Left ventricle myocardium inferior (tissue), 1 donor: Measurements from ENCODE around the gene PHLPP1. TPM values are rescaled to one million over a fixed set of nuclear protein-coding genes. Genes with fewer than 3 reads are reported as not detected.

Experiments used
- DNase-seq: peaks from one replicate; pipeline ENCODE4 v3.0.0-alpha.2; 2020
- H3K27ac ChIP-seq: fragments of 200-600 bp; replicated peaks from 2 replicates; pipeline ENCODE4 v1.8.0; 2021
- H3K27me3 ChIP-seq: fragments of 200-600 bp; 2 replicates; pipeline ENCODE4 v1.8.0; 2021; ENCODE audit warnings: low read depth
- H3K36me3 ChIP-seq: fragments of 200-600 bp; 2 replicates; pipeline ENCODE4 v1.8.0; 2021
- H3K4me1 ChIP-seq: fragments of 200-600 bp; 2 replicates; pipeline ENCODE4 v1.8.0; 2021
- H3K4me3 ChIP-seq: fragments of 200-600 bp; 2 replicates; pipeline ENCODE4 v1.8.0; 2021; ENCODE audit warnings: mild to moderate bottlenecking, moderate library complexity
- H3K9me3 ChIP-seq: fragments of 200-600 bp; replicated peaks from 2 replicates; pipeline ENCODE4 v1.8.0; 2021
- CTCF ChIP-seq: fragments of 200-600 bp; IDR thresholded peaks from 2 replicates; pipeline ENCODE4 v1.8.0; 2021; ENCODE audit warnings: antibody characterized with exemption, mild to moderate bottlenecking, borderline replicate concordance
- intact Hi-C: fragments of 100-400 bp; cut with micrococcal nuclease; formaldehyde crosslinking; loops from one replicate; pipeline ENCODE4 v1.11.0; 2022
- total RNA-seq: library from RNA; stranded (reverse); fragmentation: NEBNext Ultra II Directional; extraction: Animal tissue kit (Norgen Biotek cat#: 25700); gene quantifications from one replicate; pipeline ENCODE4 v1.2.1, GENCODE V29; 2021
- donor health status: DM: no; HTN: yes; CAD: no; lungs with severe emphysema.

PHLPP1 gene
- total RNA-seq, 1 donor from 2014 or later, result 5.9 TPM

GRCh38 chr18:62682371-62682770 lies 33.0 kb upstream of the PHLPP1 start:
- DNase-seq, result no peak
- Histone ChIP-seq H3K36me3 (no peaks in the 10 kb centered on the region), H3K4me3 (no peak overlapping the region), H3K9me3 (no peaks in the 10 kb centered on the region), H3K27ac (no peak overlapping the region), H3K27me3 (no peaks in the 10 kb centered on the region), H3K4me1 (no peaks in the 10 kb centered on the region)
- no peak for TF ChIP-seq CTCF
- intact Hi-C loops, result no loop called here

GRCh38 chr18:62683935-62684334 lies 31.4 kb upstream of the PHLPP1 start:
- Histone ChIP-seq H3K9me3 (peaks cover 12% of the 10 kb centered on the region), H3K27me3 (no peaks in the 10 kb centered on the region), H3K4me1 (no peaks in the 10 kb centered on the region), H3K36me3 (no peaks in the 10 kb centered on the region), H3K27ac (no peak overlapping the region), H3K4me3 (no peak overlapping the region)
- no peak for TF ChIP-seq CTCF
- intact Hi-C loops, result no loop called here
- no peak for DNase-seq

- H3K27ac ChIP-seq, result no peak overlapping the region
- H3K9me3 ChIP-seq, result peaks cover 24% of the 10 kb centered on the region
- TF ChIP-seq CTCF, result no peak
- no peaks in the 10 kb centered on the region for H3K27me3 ChIP-seq
- no peaks in the 10 kb centered on the region for H3K4me1 ChIP-seq
- no peaks in the 10 kb centered on the region for H3K36me3 ChIP-seq
- no peak for DNase-seq
- intact Hi-C loops, result no loop called here
- no peak overlapping the region for H3K4me3 ChIP-seq
These were observed 26.5 kb upstream of the PHLPP1 start for GRCh38 chr18:62688743-62689317.

- H3K36me3 ChIP-seq, result no peaks in the 10 kb centered on the region
- H3K9me3 ChIP-seq, result peaks cover 24% of the 10 kb centered on the region
- no peak for TF ChIP-seq CTCF
- no peak for DNase-seq
- intact Hi-C loops, result no loop called here
- no peak overlapping the region for H3K4me3 ChIP-seq
- H3K4me1 ChIP-seq, result no peaks in the 10 kb centered on the region
- H3K27ac ChIP-seq, result no peak overlapping the region
- no peaks in the 10 kb centered on the region for H3K27me3 ChIP-seq
These were observed 25.0 kb upstream of the PHLPP1 start for GRCh38 chr18:62690236-62690815.

- no peak for DNase-seq
- H3K9me3 ChIP-seq, result peaks cover 15% of the 10 kb centered on the region
- no peaks in the 10 kb centered on the region for H3K27me3 ChIP-seq
- intact Hi-C loops, result no loop called here
- no peaks in the 10 kb centered on the region for H3K4me1 ChIP-seq
- no peak overlapping the region for H3K27ac ChIP-seq
- H3K36me3 ChIP-seq, result no peaks in the 10 kb centered on the region
- H3K4me3 ChIP-seq, result no peak overlapping the region
- no peak for TF ChIP-seq CTCF
These were observed 21.7 kb upstream of the PHLPP1 start for GRCh38 chr18:62693659-62694058.
